C4-2B (cell line): ENCODE data around the gene SMIM8.

Experiments
- H3K27ac ChIP-seq: fragments of 450-650 bp; 2 replicates; pipeline ENCODE4 v1.5.1; 2017
- ZFX ChIP-seq: fragments of 450-650 bp; IDR thresholded peaks from 2 replicates; pipeline ENCODE4 v1.6.1; 2017
- TF ChIP-seq, protein P1 (sequence below): fragments of 450-650 bp; conservative IDR thresholded peaks from 2 replicates; pipeline ENCODE4 v1.5.1; 2017; ENCODE audit warnings: mild to moderate bottlenecking

Gene SMIM8

GRCh38 chr6:87349896-87350295, 27.5 kb downstream of the SMIM8 start:
- TF ChIP-seq, protein P1, sequence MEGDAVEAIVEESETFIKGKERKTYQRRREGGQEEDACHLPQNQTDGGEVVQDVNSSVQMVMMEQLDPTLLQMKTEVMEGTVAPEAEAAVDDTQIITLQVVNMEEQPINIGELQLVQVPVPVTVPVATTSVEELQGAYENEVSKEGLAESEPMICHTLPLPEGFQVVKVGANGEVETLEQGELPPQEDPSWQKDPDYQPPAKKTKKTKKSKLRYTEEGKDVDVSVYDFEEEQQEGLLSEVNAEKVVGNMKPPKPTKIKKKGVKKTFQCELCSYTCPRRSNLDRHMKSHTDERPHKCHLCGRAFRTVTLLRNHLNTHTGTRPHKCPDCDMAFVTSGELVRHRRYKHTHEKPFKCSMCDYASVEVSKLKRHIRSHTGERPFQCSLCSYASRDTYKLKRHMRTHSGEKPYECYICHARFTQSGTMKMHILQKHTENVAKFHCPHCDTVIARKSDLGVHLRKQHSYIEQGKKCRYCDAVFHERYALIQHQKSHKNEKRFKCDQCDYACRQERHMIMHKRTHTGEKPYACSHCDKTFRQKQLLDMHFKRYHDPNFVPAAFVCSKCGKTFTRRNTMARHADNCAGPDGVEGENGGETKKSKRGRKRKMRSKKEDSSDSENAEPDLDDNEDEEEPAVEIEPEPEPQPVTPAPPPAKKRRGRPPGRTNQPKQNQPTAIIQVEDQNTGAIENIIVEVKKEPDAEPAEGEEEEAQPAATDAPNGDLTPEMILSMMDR = no peak
- no peak for TF ChIP-seq ZFX

DNA sequence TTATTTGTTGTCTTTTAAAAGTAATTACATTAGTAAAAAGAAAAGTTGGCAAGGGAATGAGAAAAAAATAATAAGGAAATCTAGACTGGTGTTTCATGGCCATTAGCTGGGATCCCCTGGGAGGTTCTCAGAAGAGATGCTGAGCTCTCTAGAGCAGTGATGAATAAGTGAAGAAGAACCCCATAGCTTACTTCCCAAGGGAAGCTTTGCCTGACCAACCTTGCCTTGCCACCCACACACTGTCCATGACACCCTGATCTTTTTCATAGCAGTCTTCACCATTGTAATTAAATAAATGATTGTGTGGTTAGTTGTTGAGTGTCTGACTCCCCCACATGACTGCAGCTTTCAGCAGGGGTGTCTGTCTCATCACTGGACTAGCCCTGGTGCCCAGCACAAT, 28.1 kb downstream of the SMIM8 start:
- no peak overlapping the region for H3K27ac ChIP-seq
- TF ChIP-seq, protein P1 = no peak
- no peak for TF ChIP-seq ZFX

More at GRCh38 chr6:87349896-87350295, 27.5 kb downstream of the SMIM8 start:
- no peak overlapping the region for H3K27ac ChIP-seq

DNA sequence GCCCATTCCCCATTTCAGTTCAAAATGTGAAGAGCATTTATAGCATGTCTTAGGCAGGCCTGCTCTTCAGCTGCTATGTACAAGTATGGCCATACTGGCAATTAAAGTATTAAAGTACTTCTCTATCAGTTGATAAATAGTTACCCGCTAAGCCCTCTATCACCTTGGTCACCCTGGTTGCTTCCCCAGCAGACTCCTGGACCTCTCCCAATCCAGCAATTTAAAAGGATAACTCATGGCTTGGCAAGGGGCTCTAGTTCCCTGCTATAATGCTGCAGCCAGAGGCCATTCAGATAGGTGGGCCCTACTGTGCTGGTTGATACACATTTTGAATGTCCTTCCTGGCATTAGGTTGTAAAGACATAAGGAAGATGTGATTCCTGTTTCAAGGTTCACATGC, 29.2 kb downstream of the SMIM8 start:
- TF ChIP-seq, protein P1 = no peak
- TF ChIP-seq ZFX = no peak
- no peak overlapping the region for H3K27ac ChIP-seq

- no peak overlapping the region for H3K27ac ChIP-seq
- TF ChIP-seq, protein P1 = no peak
- no peak for TF ChIP-seq ZFX
Measured at GRCh38 chr6:87356181-87356580, 33.8 kb downstream of the SMIM8 start.

GRCh38 chr6:87357479-87358196, 35.2 kb downstream of the SMIM8 start:
- no peak overlapping the region for H3K27ac ChIP-seq
- TF ChIP-seq, protein P1 = no peak
- TF ChIP-seq ZFX = no peak

GRCh38 chr6:87364602-87365252, 42.3 kb downstream of the SMIM8 start:
- no peak overlapping the region for H3K27ac ChIP-seq
- TF ChIP-seq, protein P1 = no peak

- TF ChIP-seq, protein P1 = no peak
- TF ChIP-seq ZFX = no peak
- H3K27ac ChIP-seq = no peak overlapping the region
Measured at GRCh38 chr6:87366072-87366827, 43.9 kb downstream of the SMIM8 start.
